GM21529 (cell line): ENCODE results near the gene GFM1.
A peak's percentile ranks its signal among the peaks of the same experiment; 100 is the strongest.

ENCODE experiments used
- ATAC-seq: cut with Tn5 transposase; IDR thresholded peaks from one replicate; pipeline ENCODE4 v1.9.1; 2021; ENCODE audit not compliant: unreplicated experiment

The GFM1 gene

GRCh38 chr3:158723991-158724390, 79.7 kb downstream of the GFM1 start:
- ATAC-seq, result no peak

GRCh38 chr3:158725348-158726011, 81.2 kb downstream of the GFM1 start:
- ATAC-seq, result no peak

- ATAC-seq, result peak; percentile 53
These were observed 83.1 kb downstream of the GFM1 start for GRCh38 chr3:158727206-158728060.

GRCh38 chr3:158728061-158728377, 83.7 kb downstream of the GFM1 start:
- no peak for ATAC-seq

- no peak for ATAC-seq
These were observed 84.5 kb downstream of the GFM1 start for GRCh38 chr3:158728851-158729250.

GRCh38 chr3:158731486-158731885, 87.2 kb downstream of the GFM1 start:
- no peak for ATAC-seq

GRCh38 chr3:158731938-158732855, 87.9 kb downstream of the GFM1 start, which contains the start of gene RARRES1:
TSS of gene RARRES1 (minus strand) at chr3:158732457. CDS start at chr3:158732415, 42 bp downstream.
- peak; percentile 80 for ATAC-seq

- no peak for ATAC-seq
These were observed 88.5 kb downstream of the GFM1 start for GRCh38 chr3:158732856-158733200.

- ATAC-seq, result no peak
These were observed 89.3 kb downstream of the GFM1 start for GRCh38 chr3:158733656-158734055.

- no peak for ATAC-seq
These were observed 91.1 kb downstream of the GFM1 start for GRCh38 chr3:158735296-158736033.

GRCh38 chr3:158737410-158737809, 93.1 kb downstream of the GFM1 start:
- no peak for ATAC-seq

GRCh38 chr3:158737976-158738615, 93.8 kb downstream of the GFM1 start:
- no peak for ATAC-seq

GRCh38 chr3:158738653-158739052, 94.3 kb downstream of the GFM1 start:
- no peak for ATAC-seq

- ATAC-seq, result no peak
These were observed 94.8 kb downstream of the GFM1 start for GRCh38 chr3:158739078-158739477.

GRCh38 chr3:158739661-158740060, 95.3 kb downstream of the GFM1 start:
- no peak for ATAC-seq
